ENCODE data around the gene KMT5C. TPM values are rescaled to one million over a fixed set of nuclear protein-coding genes. Genes with fewer than 3 reads are reported as not detected.

The KMT5C gene
- total RNA-seq, 2 donors from 2014 or later: 29.2 to 31.3 TPM

GRCh38 chr19:55308281-55308680, 31.4 kb upstream of the KMT5C start:
- H3K27ac Mint-ChIP-seq: no peak overlapping the region
- ATAC-seq (replicated peaks in 1 of 2) (no peak), DNase-seq (no peak)
- H3K27me3 Mint-ChIP-seq (ENCODE audit: low read depth): no peaks in the 10 kb centered on the region
- H3K4me3 Mint-ChIP-seq: no peak overlapping the region
- peaks cover 4% of the 10 kb centered on the region for H3K4me1 Mint-ChIP-seq (ENCODE audit: low read depth)
- H3K36me3 Mint-ChIP-seq (ENCODE audit: insufficient read depth in 2 of 2): no peaks in the 10 kb centered on the region
- no peaks in the 10 kb centered on the region for H3K9me3 Mint-ChIP-seq

- H3K36me3 Mint-ChIP-seq (ENCODE audit: insufficient read depth in 2 of 2): no peaks in the 10 kb centered on the region
- ATAC-seq (replicated peaks in 1 of 2) (no peak), DNase-seq (no peak)
- H3K27me3 Mint-ChIP-seq (ENCODE audit: low read depth): no peaks in the 10 kb centered on the region
- H3K4me3 Mint-ChIP-seq: no peak overlapping the region
- peaks cover 4% of the 10 kb centered on the region for H3K4me1 Mint-ChIP-seq (ENCODE audit: low read depth)
- no peak overlapping the region for H3K27ac Mint-ChIP-seq
- no peaks in the 10 kb centered on the region for H3K9me3 Mint-ChIP-seq
These were observed 30.2 kb upstream of the KMT5C start for GRCh38 chr19:55309448-55309847.

DNA sequence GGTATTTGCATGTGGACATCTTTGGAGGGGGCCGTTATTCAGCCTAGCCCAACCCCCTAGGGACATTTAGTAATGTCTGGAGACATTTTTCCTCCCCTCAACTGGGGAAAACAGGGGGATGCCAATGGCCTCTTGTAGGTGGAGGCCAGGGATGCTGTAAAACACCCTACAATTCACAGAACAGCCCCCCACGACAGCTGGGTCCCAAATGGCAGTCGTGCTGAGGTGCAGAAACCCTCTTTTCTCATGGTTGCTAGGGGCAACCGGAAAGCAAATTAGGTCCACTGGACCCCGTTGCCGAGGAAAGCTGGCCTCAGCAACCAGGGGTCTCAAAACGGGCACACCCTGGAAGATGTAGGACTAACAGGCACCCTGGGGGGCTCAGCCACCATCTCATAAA, 29.2 kb upstream of the KMT5C start:
- H3K9me3 Mint-ChIP-seq: no peaks in the 10 kb centered on the region
- H3K36me3 Mint-ChIP-seq (ENCODE audit: insufficient read depth in 2 of 2): no peaks in the 10 kb centered on the region

GRCh38 chr19:55311397-55311796, 28.3 kb upstream of the KMT5C start:
- H3K4me1 Mint-ChIP-seq (ENCODE audit: low read depth): no peaks in the 10 kb centered on the region
- no peaks in the 10 kb centered on the region for H3K36me3 Mint-ChIP-seq (ENCODE audit: insufficient read depth in 2 of 2)
- ATAC-seq (replicated peaks in 1 of 2) (no peak), DNase-seq (no peak)
- H3K27me3 Mint-ChIP-seq (ENCODE audit: low read depth): no peaks in the 10 kb centered on the region
- H3K4me3 Mint-ChIP-seq: no peak overlapping the region
- H3K27ac Mint-ChIP-seq: no peak overlapping the region
- no peaks in the 10 kb centered on the region for H3K9me3 Mint-ChIP-seq

More for the DNA sequence above, 29.2 kb upstream of the KMT5C start:
- DNase-seq (no peak), ATAC-seq (replicated peaks in 1 of 2) (no peak)
- H3K27me3 Mint-ChIP-seq (ENCODE audit: low read depth): no peaks in the 10 kb centered on the region
- peaks cover 4% of the 10 kb centered on the region for H3K4me1 Mint-ChIP-seq (ENCODE audit: low read depth)
- H3K27ac Mint-ChIP-seq: no peak overlapping the region
- H3K4me3 Mint-ChIP-seq: no peak overlapping the region

DNA sequence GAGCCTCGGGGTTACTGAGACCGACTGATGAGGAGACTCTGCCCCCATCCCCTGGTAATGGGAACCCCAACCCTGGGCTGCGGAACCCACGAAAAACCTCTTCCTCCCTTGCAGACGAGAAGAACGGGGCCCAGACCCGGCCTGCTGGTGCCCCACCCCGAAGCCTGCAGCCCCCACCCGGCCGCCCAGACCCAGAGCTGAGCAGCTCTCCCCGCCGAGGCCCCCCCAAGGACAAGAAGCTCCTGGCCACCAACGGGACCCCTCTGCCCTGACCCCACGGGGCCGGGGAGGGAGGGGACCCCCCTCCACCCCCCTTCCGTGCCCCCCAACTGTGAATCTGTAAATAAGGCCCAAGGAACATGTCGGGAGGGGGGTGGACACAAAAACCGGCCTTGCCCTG, 27.9 kb upstream of the KMT5C start:
- ATAC-seq (replicated peaks in 1 of 2) (no peak), DNase-seq (no peak)
- H3K36me3 Mint-ChIP-seq (ENCODE audit: insufficient read depth in 2 of 2): no peaks in the 10 kb centered on the region
- no peaks in the 10 kb centered on the region for H3K4me1 Mint-ChIP-seq (ENCODE audit: low read depth)
- no peaks in the 10 kb centered on the region for H3K9me3 Mint-ChIP-seq
- no peak overlapping the region for H3K27ac Mint-ChIP-seq
- H3K4me3 Mint-ChIP-seq: no peak overlapping the region
- H3K27me3 Mint-ChIP-seq (ENCODE audit: low read depth): no peaks in the 10 kb centered on the region

- ATAC-seq (replicated peaks in 1 of 2) (no peak), DNase-seq (no peak)
- Mint-ChIP-seq H3K36me3 (ENCODE audit: insufficient read depth in 2 of 2) (no peaks in the 10 kb centered on the region), H3K4me3 (peak overlapping the region in 1 of 2 donors; percentile 5), H3K4me1 (ENCODE audit: low read depth) (no peaks in the 10 kb centered on the region), H3K27me3 (ENCODE audit: low read depth) (no peaks in the 10 kb centered on the region), H3K9me3 (no peaks in the 10 kb centered on the region), H3K27ac (no peak overlapping the region)
These were observed 26.8 kb upstream of the KMT5C start for GRCh38 chr19:55312621-55313512.

DNA sequence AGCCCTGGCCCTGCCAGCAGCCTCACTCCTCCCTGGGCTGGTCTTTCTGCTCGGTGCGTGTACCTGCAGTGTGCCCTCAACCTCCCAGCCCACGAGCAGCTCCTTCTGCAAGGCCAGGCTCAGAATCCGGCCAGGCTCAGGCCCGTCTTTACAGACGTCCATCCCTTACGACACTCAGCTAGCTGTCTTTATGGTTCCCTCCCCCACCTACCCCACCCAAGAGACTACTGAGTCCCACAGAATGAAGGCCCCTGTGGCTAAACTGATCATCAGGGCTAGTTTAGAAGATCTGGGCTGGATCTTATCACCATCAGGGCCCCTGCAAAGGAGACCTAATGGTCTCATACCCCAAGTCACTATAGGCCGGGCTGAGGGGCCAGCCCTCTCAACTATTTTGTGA, 25.3 kb upstream of the KMT5C start:
- H3K4me1 Mint-ChIP-seq (ENCODE audit: low read depth): no peaks in the 10 kb centered on the region
- no peaks in the 10 kb centered on the region for H3K27me3 Mint-ChIP-seq (ENCODE audit: low read depth)
- H3K9me3 Mint-ChIP-seq: no peaks in the 10 kb centered on the region
- DNase-seq (no peak), ATAC-seq (replicated peaks in 1 of 2) (no peak)
- no peak overlapping the region for H3K27ac Mint-ChIP-seq
- H3K4me3 Mint-ChIP-seq: no peak overlapping the region
- no peaks in the 10 kb centered on the region for H3K36me3 Mint-ChIP-seq (ENCODE audit: insufficient read depth in 2 of 2)

- Mint-ChIP-seq H3K9me3 (no peaks in the 10 kb centered on the region), H3K4me1 (ENCODE audit: low read depth) (no peaks in the 10 kb centered on the region), H3K27me3 (ENCODE audit: low read depth) (no peaks in the 10 kb centered on the region), H3K4me3 (no peak overlapping the region), H3K27ac (no peak overlapping the region), H3K36me3 (ENCODE audit: insufficient read depth in 2 of 2) (no peaks in the 10 kb centered on the region)
- DNase-seq: no peak
- ATAC-seq (replicated peaks in 1 of 2): no peak
These were observed 23.6 kb upstream of the KMT5C start for GRCh38 chr19:55315956-55316525.

DNA sequence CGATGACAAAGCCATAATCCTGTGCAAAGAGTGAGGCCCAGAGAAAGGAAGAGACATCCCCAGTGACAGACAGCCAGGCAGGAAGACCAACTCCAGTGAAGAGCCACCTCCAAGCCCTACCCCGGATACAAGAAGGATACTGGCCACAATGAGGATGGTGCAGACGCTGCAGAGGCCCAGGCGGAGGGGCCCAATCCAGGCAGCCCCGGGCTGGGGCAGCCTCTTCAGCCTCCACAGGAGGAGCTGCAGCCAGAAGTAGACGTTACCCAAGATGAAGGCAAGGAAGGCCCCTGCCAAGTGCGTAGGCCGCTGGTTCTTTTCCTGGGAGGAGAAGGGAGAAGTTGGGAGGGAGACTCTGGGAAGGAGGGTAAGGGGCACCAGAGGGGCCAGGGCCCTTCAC, 23.0 kb upstream of the KMT5C start:
- ATAC-seq (replicated peaks in 1 of 2): no peak
- Mint-ChIP-seq H3K4me3 (no peak overlapping the region), H3K4me1 (ENCODE audit: low read depth) (no peaks in the 10 kb centered on the region), H3K27me3 (ENCODE audit: low read depth) (peaks cover 2% of the 10 kb centered on the region), H3K9me3 (no peaks in the 10 kb centered on the region), H3K36me3 (ENCODE audit: insufficient read depth in 2 of 2) (no peaks in the 10 kb centered on the region), H3K27ac (no peak overlapping the region)
- no peak for DNase-seq

GRCh38 chr19:55319785-55320184, 19.9 kb upstream of the KMT5C start:
- Mint-ChIP-seq H3K36me3 (ENCODE audit: insufficient read depth in 2 of 2) (no peaks in the 10 kb centered on the region), H3K4me1 (ENCODE audit: low read depth) (no peaks in the 10 kb centered on the region), H3K27ac (no peak overlapping the region), H3K27me3 (ENCODE audit: low read depth) (peaks cover 17% of the 10 kb centered on the region), H3K9me3 (no peaks in the 10 kb centered on the region), H3K4me3 (no peak overlapping the region)
- DNase-seq: no peak
- no peak for ATAC-seq (replicated peaks in 1 of 2)

- Mint-ChIP-seq H3K36me3 (ENCODE audit: insufficient read depth in 2 of 2) (no peaks in the 10 kb centered on the region), H3K4me1 (ENCODE audit: low read depth) (no peaks in the 10 kb centered on the region), H3K27ac (no peak overlapping the region), H3K27me3 (ENCODE audit: low read depth) (peaks cover 21% of the 10 kb centered on the region), H3K4me3 (no peak overlapping the region), H3K9me3 (no peaks in the 10 kb centered on the region)
- ATAC-seq (replicated peaks in 1 of 2): no peak
- DNase-seq: no peak
These were observed 18.7 kb upstream of the KMT5C start for GRCh38 chr19:55320844-55321419.

DNA sequence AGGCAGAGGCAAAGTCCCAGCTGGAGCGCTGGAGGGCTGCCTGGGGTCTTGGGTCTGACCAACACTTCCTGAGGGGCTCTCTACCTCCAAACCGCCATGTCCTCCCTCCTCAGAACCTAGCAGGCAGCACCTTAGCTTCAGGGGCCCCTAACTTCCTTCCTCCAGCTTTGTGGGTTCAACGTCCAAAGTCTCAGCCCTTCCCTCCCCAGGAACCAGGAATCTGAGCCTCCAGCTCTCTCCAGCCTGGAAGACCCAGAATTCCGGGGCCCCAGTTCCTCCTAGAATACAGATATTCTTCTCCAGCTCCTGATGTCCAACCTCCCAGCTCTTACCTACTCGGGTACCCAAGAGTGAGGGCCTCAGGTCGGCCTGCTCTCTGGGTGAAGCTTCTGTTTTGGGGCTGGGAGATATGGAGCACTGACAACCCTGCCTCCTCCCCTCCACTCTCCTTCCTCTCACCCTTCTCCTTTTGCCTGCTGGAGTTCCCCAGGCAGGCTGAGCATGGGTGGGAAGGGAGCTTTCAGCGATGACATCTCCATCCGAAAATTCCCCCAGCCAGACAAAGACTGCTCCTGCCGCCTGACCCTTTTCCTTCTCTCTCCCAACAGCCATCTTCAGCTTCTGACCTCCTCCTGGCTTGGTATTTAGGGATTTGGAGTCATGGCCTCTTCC, 18.1 kb upstream of the KMT5C start:
- Mint-ChIP-seq H3K9me3 (no peaks in the 10 kb centered on the region), H3K4me3 (no peak overlapping the region), H3K4me1 (ENCODE audit: low read depth) (no peaks in the 10 kb centered on the region), H3K36me3 (ENCODE audit: insufficient read depth in 2 of 2) (no peaks in the 10 kb centered on the region), H3K27ac (no peak overlapping the region), H3K27me3 (ENCODE audit: low read depth) (peaks cover 21% of the 10 kb centered on the region)
- ATAC-seq (replicated peaks in 1 of 2) (no peak), DNase-seq (no peak)

DNA sequence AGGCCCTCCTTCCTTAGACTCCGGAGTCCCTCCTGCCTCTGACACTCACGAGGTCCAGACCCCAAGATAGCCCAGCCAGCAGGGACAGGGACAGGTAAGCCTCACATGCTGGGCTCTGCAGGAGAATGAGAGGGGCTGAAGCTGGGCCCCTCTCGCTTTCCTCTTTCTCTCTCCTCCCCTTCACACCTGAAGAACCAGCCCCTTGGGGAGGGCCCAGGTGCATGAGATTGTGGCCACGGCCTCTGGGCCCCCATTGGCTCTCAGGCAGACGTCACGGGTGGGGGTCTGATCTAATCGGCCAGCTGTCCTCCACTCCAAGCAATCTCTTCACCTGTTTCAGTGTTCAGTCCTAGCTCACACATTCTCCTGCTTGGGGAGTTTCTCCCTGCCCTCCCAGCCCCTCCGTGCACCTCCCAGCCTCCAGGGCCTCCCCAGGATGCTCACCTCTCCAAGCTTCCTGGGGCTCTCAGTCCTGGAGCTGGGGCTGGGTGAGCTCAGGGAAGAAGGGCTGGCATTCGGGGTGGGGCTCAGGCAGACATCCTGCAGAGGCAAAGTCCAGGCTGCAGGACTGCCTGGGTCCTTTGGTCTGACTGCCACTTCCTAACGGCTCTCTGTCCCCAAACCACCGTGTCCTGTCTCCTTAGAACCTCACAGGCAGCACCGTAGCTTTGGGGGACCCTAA, 17.3 kb upstream of the KMT5C start:
- Mint-ChIP-seq H3K9me3 (no peaks in the 10 kb centered on the region), H3K36me3 (ENCODE audit: insufficient read depth in 2 of 2) (no peaks in the 10 kb centered on the region), H3K27ac (no peak overlapping the region), H3K4me3 (no peak overlapping the region), H3K27me3 (ENCODE audit: low read depth) (peaks cover 21% of the 10 kb centered on the region), H3K4me1 (ENCODE audit: low read depth) (no peaks in the 10 kb centered on the region)
- DNase-seq: no peak
- no peak for ATAC-seq (replicated peaks in 1 of 2)

Data from activated T-cell treated with anti-CD3 and anti-CD28 coated beads, Interleukin-2, amount 50 U/mL, for 72 hours (primary cell).